Stimulated activated CD8-positive, alpha-beta memory T cell treated with anti-CD3 and anti-CD28 coated beads, Interleukin-2, amount 100 ng/mL, for 1 hour (primary cell): ENCODE data around the gene PDGFD.

Experiments used
- DNase-seq, 2 donors: peaks; one replicate each; pipeline ENCODE4 v3.0.0-alpha.2; 2020; ENCODE audit warnings: low read depth in 2 of 2

Gene PDGFD

GRCh38 chr11:104093426-104094280, 70.3 kb downstream of the PDGFD start:
- no peak for DNase-seq

GRCh38 chr11:104092744-104093143, 71.2 kb downstream of the PDGFD start:
- DNase-seq = no peak

- DNase-seq = no peak
Measured at GRCh38 chr11:104091281-104092096, 72.5 kb downstream of the PDGFD start.

GRCh38 chr11:104090767-104091166, 73.2 kb downstream of the PDGFD start:
- DNase-seq = no peak

- DNase-seq = no peak
Measured at GRCh38 chr11:104089481-104089880, 74.5 kb downstream of the PDGFD start.

GRCh38 chr11:104086621-104087020, 77.3 kb downstream of the PDGFD start:
- no peak for DNase-seq

GRCh38 chr11:104078995-104079394, 85.0 kb downstream of the PDGFD start:
- DNase-seq = no peak

GRCh38 chr11:104078245-104078644, 85.7 kb downstream of the PDGFD start:
- DNase-seq = no peak

- no peak for DNase-seq
Measured at GRCh38 chr11:104076455-104076854, 87.5 kb downstream of the PDGFD start.

GRCh38 chr11:104075706-104076105, 88.2 kb downstream of the PDGFD start:
- DNase-seq = no peak

GRCh38 chr11:104075091-104075490, 88.9 kb downstream of the PDGFD start:
- DNase-seq = no peak

GRCh38 chr11:104073950-104074705, 89.8 kb downstream of the PDGFD start:
- DNase-seq = no peak

- no peak for DNase-seq
Measured at GRCh38 chr11:104067534-104067933, 96.4 kb downstream of the PDGFD start.

- DNase-seq = no peak
Measured at GRCh38 chr11:104064034-104064630, 99.8 kb downstream of the PDGFD start.

GRCh38 chr11:104061853-104062521, 102.0 kb downstream of the PDGFD start:
- DNase-seq = no peak

- DNase-seq = no peak
Measured at GRCh38 chr11:104060820-104061219, 103.1 kb downstream of the PDGFD start.

GRCh38 chr11:104060004-104060794, 103.7 kb downstream of the PDGFD start:
- no peak for DNase-seq

GRCh38 chr11:104058680-104059079, 105.3 kb downstream of the PDGFD start:
- DNase-seq = no peak

GRCh38 chr11:104057908-104058307, 106.0 kb downstream of the PDGFD start:
- no peak for DNase-seq

GRCh38 chr11:104055596-104055995, 108.4 kb downstream of the PDGFD start:
- no peak for DNase-seq
